Heart left ventricle (tissue), 13 donors: ENCODE data around the gene CNTROB.

ENCODE experiments used
- POLR2A ChIP-seq, 2 donors: fragments of 450-650 bp; IDR thresholded peaks; one replicate each; pipeline ENCODE4 v1.6.1; 2017; ENCODE audit warnings: antibody characterized with exemption in 2 of 2, mild to moderate bottlenecking in 2 of 2, moderate library complexity in 2 of 2
- TF ChIP-seq, protein P1 (sequence below), 12 donors: fragments of 200-600 bp; sonication (generic) in 4 of 12; IDR thresholded peaks; one replicate each; pipeline versions ENCODE4 v1.5.0 to v1.8.0; 2018 to 2022; ENCODE audit warnings: antibody characterized with exemption in 12 of 12, mild to moderate bottlenecking in 5 of 12
- donor health status: ischemic (EF 13 %, LVEDD 7.1; RV severe dilation, severe dysfunction).
- donor health status: DM: no; HTN: yes; CAD: no.
- donor health status: DM: no; HTN: no; CAD: no.
- donor health status: ischemic (EF 25% LVEDD 6.9; RV normal size, moderate dysfunction).
- donor health status: ischemic (EF 25% LVEDD 5.7; RV mildly dilated, moderate dysfunction).
- donor health status: ischemic (EF 35%, LVEDD 5.7; RV mildly dilated, moderate dysfunction).
- donor health status: nonischemic (EF 11% LVEDD 7.7; RV severe dilation, severe dysfunction).
- donor health status: DM: yes; HTN: yes; CAD: no.
- donor health status: PGD.
- donor health status: ischemic (EF 29% LVEDD 5.4; RV normal size, mild dysfunction).
- donor health status: nonischemic (EF 23%, LVEDD 6.1; RV moderate dilation, normal function).

- TF ChIP-seq, protein P1, sequence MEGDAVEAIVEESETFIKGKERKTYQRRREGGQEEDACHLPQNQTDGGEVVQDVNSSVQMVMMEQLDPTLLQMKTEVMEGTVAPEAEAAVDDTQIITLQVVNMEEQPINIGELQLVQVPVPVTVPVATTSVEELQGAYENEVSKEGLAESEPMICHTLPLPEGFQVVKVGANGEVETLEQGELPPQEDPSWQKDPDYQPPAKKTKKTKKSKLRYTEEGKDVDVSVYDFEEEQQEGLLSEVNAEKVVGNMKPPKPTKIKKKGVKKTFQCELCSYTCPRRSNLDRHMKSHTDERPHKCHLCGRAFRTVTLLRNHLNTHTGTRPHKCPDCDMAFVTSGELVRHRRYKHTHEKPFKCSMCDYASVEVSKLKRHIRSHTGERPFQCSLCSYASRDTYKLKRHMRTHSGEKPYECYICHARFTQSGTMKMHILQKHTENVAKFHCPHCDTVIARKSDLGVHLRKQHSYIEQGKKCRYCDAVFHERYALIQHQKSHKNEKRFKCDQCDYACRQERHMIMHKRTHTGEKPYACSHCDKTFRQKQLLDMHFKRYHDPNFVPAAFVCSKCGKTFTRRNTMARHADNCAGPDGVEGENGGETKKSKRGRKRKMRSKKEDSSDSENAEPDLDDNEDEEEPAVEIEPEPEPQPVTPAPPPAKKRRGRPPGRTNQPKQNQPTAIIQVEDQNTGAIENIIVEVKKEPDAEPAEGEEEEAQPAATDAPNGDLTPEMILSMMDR (IDR thresholded peaks at IDR 0.05): no peak
- no peak for TF ChIP-seq POLR2A (IDR thresholded peaks at IDR 0.05)
These were observed 18.6 kb downstream of the CNTROB start for GRCh38 chr17:7950578-7950977.
